GM12878 (cell line): ENCODE results near the gene KCNC2. TPM values are rescaled to one million over a fixed set of nuclear protein-coding genes. Genes with fewer than 3 reads are reported as not detected.

ENCODE experiments used
- ATAC-seq: fragments of 200-7000 bp; cut with Tn5 transposase; 3 replicates; pipeline ENCODE4 v1.9.1; 2020; ENCODE audit warnings: mild to moderate bottlenecking, moderate library complexity
- BruUV-seq: library from RNA; stranded (reverse); fragments of 400-500 nt; replicated peaks from 2 replicates; lab custom pipeline; 2021; lab: Mats Ljungman, UMichigan
- CTCF ChIA-PET: fragments of 300-600 bp; sonication (Branson Sonifier 250); formaldehyde crosslinking; extraction: SDS; loops from one replicate; lab custom pipeline; 2021; ENCODE audit warnings: inconsistent platforms; lab: Yijun Ruan, JAX
- POLR2A ChIA-PET: fragments of 350-600 bp; formaldehyde crosslinking; extraction: SDS; loops from one replicate; lab custom pipeline; 2021; ENCODE audit warnings: inconsistent platforms; lab: Charles Lee
- RAD21 ChIA-PET: fragments of 300-600 bp; sonication (Branson Sonifier 250); formaldehyde crosslinking; loops from one replicate; lab custom pipeline; 2023; ENCODE audit warnings: antibody characterized with exemption; ENCODE audit not compliant: unreplicated experiment; lab: Charles Lee
- SMC1A ChIA-PET: fragments of 300-600 bp; sonication (Branson Sonifier 250); formaldehyde crosslinking; loops from one replicate; lab custom pipeline; 2023; ENCODE audit not compliant: unreplicated experiment, uncharacterized antibody; lab: Charles Lee
- DNase-seq: peaks from one replicate; pipeline ENCODE4 v3.0.0-alpha.2; 2011; ENCODE audit warnings: low read depth, low spot score
- FAIRE-seq: peaks from 3 replicates; lab custom pipeline; 2011; peaks lifted over from hg19 to GRCh38; lab: Jason Lieb, UNC
- H2AFZ ChIP-seq: 2 replicates; pipeline ENCODE4 v1.6.0; 2011; ENCODE audit warnings: low read depth, low read length, control low read depth; ENCODE audit not compliant: control insufficient read depth
- H3K27ac ChIP-seq: 2 replicates; pipeline ENCODE4 v1.5.1; 2011; ENCODE audit warnings: control low read depth; ENCODE audit not compliant: control insufficient read depth, insufficient read depth
- H3K27me3 ChIP-seq, 2 experiments: replicated peaks in 1 of 2; 2 replicates each; pipeline versions ENCODE4 v1.6.0 to v1.6.1; 2011; ENCODE audit warnings: low read length in 1 of 2; ENCODE audit not compliant: control insufficient read depth in 2 of 2, insufficient read depth in 2 of 2
- H3K36me3 ChIP-seq, 2 experiments: 2 replicates each; pipeline ENCODE4 v1.5.1; 2011; ENCODE audit warnings: low read length in 1 of 2; ENCODE audit not compliant: control insufficient read depth in 2 of 2, insufficient read depth in 2 of 2
- H3K4me1 ChIP-seq: 2 replicates; pipeline ENCODE4 v1.6.1; 2011; ENCODE audit warnings: mild to moderate bottlenecking, low read length, moderate library complexity, mixed read lengths; ENCODE audit not compliant: control insufficient read depth, insufficient read depth
- H3K4me2 ChIP-seq: 2 replicates; pipeline ENCODE4 v1.6.0; 2011; ENCODE audit warnings: control low read depth; ENCODE audit not compliant: control insufficient read depth, insufficient read depth
- H3K4me3 ChIP-seq: fragments of 200-600 bp; sonication (generic); 2 replicates; pipeline ENCODE4 v1.5.1; 2016
- H3K79me2 ChIP-seq: 2 replicates; pipeline ENCODE4 v1.6.0; 2011; ENCODE audit warnings: low read length; ENCODE audit not compliant: control insufficient read depth, insufficient read depth
- H3K9ac ChIP-seq: 2 replicates; pipeline ENCODE4 v1.8.0; 2011; ENCODE audit warnings: low read length, control low read depth, mixed read lengths; ENCODE audit not compliant: control insufficient read depth, insufficient read depth
- H3K9me3 ChIP-seq: replicated peaks from 3 replicates; pipeline ENCODE4 v1.5.1; 2011; ENCODE audit warnings: mild to moderate bottlenecking, low read length; ENCODE audit not compliant: control insufficient read depth, insufficient read depth
- H4K20me1 ChIP-seq: 2 replicates; pipeline ENCODE4 v1.6.0; 2011; ENCODE audit not compliant: control insufficient read depth, insufficient read depth
- ATF7 ChIP-seq: fragments of 450-650 bp; IDR thresholded peaks from 2 replicates; pipeline ENCODE4 v1.6.1; 2016; ENCODE audit warnings: low read depth, mild to moderate bottlenecking
- BACH1 ChIP-seq: fragments of 450-650 bp; IDR thresholded peaks from 2 replicates; pipeline ENCODE4 v1.6.1; 2017; ENCODE audit warnings: mild to moderate bottlenecking, borderline replicate concordance
- BCL11A ChIP-seq: IDR thresholded peaks from 2 replicates; pipeline ENCODE4 v1.6.1; 2011; ENCODE audit warnings: low read depth, low read length
- CBFB ChIP-seq: IDR thresholded peaks from 2 replicates; pipeline ENCODE4 v1.6.1; 2016; ENCODE audit warnings: antibody characterized with exemption, low read depth
- CEBPB ChIP-seq, 2 experiments: fragments of 150-350 bp in 1 of 2; IDR thresholded peaks; 2 replicates each; pipeline ENCODE4 v1.6.1; 2012 to 2014; ENCODE audit warnings: low read depth in 2 of 2, low read length in 2 of 2, borderline replicate concordance in 1 of 2, inconsistent platforms in 1 of 2
- CHD4 ChIP-seq: fragments of 200-600 bp; sonication (generic); IDR thresholded peaks from 2 replicates; pipeline ENCODE4 v1.6.1; 2016; ENCODE audit warnings: mild to moderate bottlenecking
- DPF2 ChIP-seq: fragments of 450-650 bp; IDR thresholded peaks from 2 replicates; pipeline ENCODE4 v1.6.1; 2017; ENCODE audit warnings: mild to moderate bottlenecking
- ETV6 ChIP-seq, 2 experiments: fragments of 450-650 bp in 1 of 2; IDR thresholded peaks in 1 of 2; conservative IDR thresholded peaks in 1 of 2; 2 replicates each; pipeline ENCODE4 v1.6.1; 2014; ENCODE audit warnings: antibody characterized with exemption in 1 of 2, borderline replicate concordance in 1 of 2, low read depth in 1 of 2, mild to moderate bottlenecking in 1 of 2, moderate library complexity in 1 of 2
- NR2F1 ChIP-seq: fragments of 450-650 bp; conservative IDR thresholded peaks from 2 replicates; pipeline ENCODE4 v1.6.1; 2017; ENCODE audit warnings: mild to moderate bottlenecking
- SMAD5 ChIP-seq: IDR thresholded peaks from 2 replicates; pipeline ENCODE4 v1.6.1; 2016; ENCODE audit warnings: antibody characterized with exemption, low read depth
- SREBF2 ChIP-seq: IDR thresholded peaks from 2 replicates; pipeline ENCODE4 v1.6.1; 2012; ENCODE audit warnings: mild to moderate bottlenecking, low read length
- STAT3 ChIP-seq: IDR thresholded peaks from 2 replicates; pipeline ENCODE4 v1.6.1; 2011; ENCODE audit warnings: low read depth, low read length, improper control_type of control experiment
- WGBS: methylation state at CpG from one replicate; pipeline ENCODE4 v1.1.6; 2016; ENCODE audit warnings: low lambda C conversion rate; ENCODE audit not compliant: insufficient replicate concordance, insufficient coverage; ENCODE audit errors: missing lambda C conversion rate; 5-methylcytosine and 5-hydroxymethylcytosine counted together
- in situ Hi-C: fragments of 300-500 bp; cut with MboI; formaldehyde crosslinking; loops from 9 replicates; pipeline ENCODE4 v1.14.3; 2018; ENCODE audit warnings: mixed read lengths
- intact Hi-C: fragments of 100-400 bp; cut with micrococcal nuclease; formaldehyde crosslinking; loops from one replicate; pipeline ENCODE4 v1.14.2; 2022; ENCODE audit not compliant: unreplicated experiment
- polyA plus RNA-seq, 11 experiments: library from polyadenylated mRNA; depleted of rRNA in 4 of 11; unstranded in 6 of 11; stranded (reverse) in 5 of 11; fragments of >200 nt; fragmentation: Nextera tagmentation in 4 of 11; fragmentation: Illumina TruSeq in 1 of 11; extraction: Ambion mirVana in 4 of 11; extraction: Trizol in 1 of 11; gene quantifications; 1 replicate in 1 of 11; 2 replicates in 10 of 11; pipeline versions ENCODE4 v1.2.1 to v1.2.3, GENCODE V29; 2011 to 2016; ENCODE audit warnings: inconsistent platforms in 2 of 11, missing spikeins in 2 of 11, low read depth in 1 of 11
- total RNA-seq, 4 experiments: library from RNA; depleted of rRNA in 3 of 4; stranded (reverse); fragments of >200 nt in 3 of 4; fragmentation: Illumina TruSeq in 1 of 4; extraction: Trizol in 1 of 4; gene quantifications; 2 replicates each; pipeline versions ENCODE4 v1.2.1 to v1.2.3, GENCODE V29; 2013 to 2021
- TF ChIP-seq, protein P1 (sequence below): IDR thresholded peaks from 2 replicates; pipeline ENCODE4 v1.6.1; 2011; ENCODE audit warnings: low read depth, mild to moderate bottlenecking, low read length, moderate library complexity, borderline replicate concordance; ENCODE audit errors: extremely low read depth
- TF ChIP-seq, protein P2 (sequence below): fragments of 450-650 bp; IDR thresholded peaks from 2 replicates; pipeline ENCODE4 v1.6.1; 2018; ENCODE audit warnings: mild to moderate bottlenecking, low read depth, moderate library complexity; ENCODE audit not compliant: partially characterized antibody
- TF ChIP-seq, protein P3 (sequence below): fragments of 450-650 bp; IDR thresholded peaks from 2 replicates; pipeline ENCODE4 v1.6.1; 2016; ENCODE audit warnings: mild to moderate bottlenecking

KCNC2 gene
- total and polyA plus RNA-seq, 10 of the 15 experiments (the other 5 are each of a cell fraction or from before 2014, with no cell fraction given): 0.03 to 2.3 (median 0.08) TPM; not detected in 7

DNA sequence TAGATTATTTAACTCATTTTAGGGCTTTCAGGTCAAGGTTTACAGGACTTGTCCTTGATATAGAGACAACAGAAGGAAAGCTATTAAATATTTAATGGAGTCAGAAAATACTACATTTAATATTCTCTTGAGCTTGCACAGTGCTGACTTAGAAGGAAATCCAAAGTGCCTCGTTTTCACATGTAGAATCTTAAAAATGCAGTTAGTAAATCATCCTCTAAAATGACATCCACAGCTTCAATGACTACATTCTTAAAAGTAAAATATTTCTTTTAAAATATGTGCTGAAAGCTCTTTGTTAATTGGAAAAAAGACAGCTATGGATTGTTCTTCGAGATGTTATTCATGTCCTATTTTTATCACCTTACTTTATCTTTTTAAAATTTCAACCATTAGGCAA is 146.9 kb downstream of the KCNC2 start:
- 0% methylated on average over 2 of the region's 2 CpGs for WGBS
- ATAC-seq: no peak
- Histone ChIP-seq H3K9ac (no peak overlapping the region), H3K79me2 (no peaks in the 10 kb centered on the region), H3K9me3 (no peaks in the 10 kb centered on the region), H3K36me3 (no peaks in the 10 kb centered on the region), H3K4me2 (no peak overlapping the region), H3K27me3 (no peaks in the 10 kb centered on the region)
- POLR2A ChIA-PET: no interaction called here
- intact Hi-C loops: no loop called here
- RAD21 ChIA-PET: no interaction called here
- no peak for DNase-seq
- TF ChIP-seq CBFB (no peak), BACH1 (no peak), CEBPB (IDR thresholded peaks at IDR 0.05; ENCODE audit: borderline replicate concordance in 1 of 2, low read depth in 2 of 2, low read length in 2 of 2) (no peak), SMAD5 (no peak)
- TF ChIP-seq, protein P1, sequence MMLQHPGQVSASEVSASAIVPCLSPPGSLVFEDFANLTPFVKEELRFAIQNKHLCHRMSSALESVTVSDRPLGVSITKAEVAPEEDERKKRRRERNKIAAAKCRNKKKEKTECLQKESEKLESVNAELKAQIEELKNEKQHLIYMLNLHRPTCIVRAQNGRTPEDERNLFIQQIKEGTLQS: no peak
- TF ChIP-seq, all 136 proteins: peak for 0
- H2AFZ ChIP-seq: no peak overlapping the region
- CTCF ChIA-PET: interaction anchor here (1.6 kb wide), 1 partner anchor 12 kb away, joined by 3 read pairs; no protein-coding TSS in a partner anchor
- SMC1A ChIA-PET: interaction anchor here (1.3 to 1.5 kb wide), 3 partner anchors 13 to 28 kb away, joined by 3 to 4 read pairs (median 3); no protein-coding TSS in a partner anchor
- H3K27ac ChIP-seq: no peak overlapping the region
- FAIRE-seq: no peak
- H3K4me1 ChIP-seq: no peaks in the 10 kb centered on the region
- in situ Hi-C loops: no loop called here
- H4K20me1 ChIP-seq: no peaks in the 10 kb centered on the region
- no peak overlapping the region for H3K4me3 ChIP-seq
- no TSS peak for BruUV-seq

GRCh38 chr12:75058228-75058627 is 151.4 kb downstream of the KCNC2 start:
- Histone ChIP-seq H3K4me1 (no peaks in the 10 kb centered on the region), H4K20me1 (no peaks in the 10 kb centered on the region), H3K4me2 (no peak overlapping the region), H3K36me3 (no peaks in the 10 kb centered on the region), H3K27me3 (no peaks in the 10 kb centered on the region), H3K27ac (no peak overlapping the region), H3K9ac (no peak overlapping the region), H3K9me3 (no peaks in the 10 kb centered on the region), H3K4me3 (no peak overlapping the region), H2AFZ (no peak overlapping the region), H3K79me2 (no peaks in the 10 kb centered on the region)
- ChIA-PET RAD21 (interaction anchor here (1.2 kb wide), 1 partner anchor 12 kb away, joined by 3 read pairs; no protein-coding TSS in a partner anchor), POLR2A (no interaction called here), CTCF (no interaction called here), SMC1A (interaction anchor here (1.3 kb wide), 1 partner anchor 13 kb away, joined by 5 read pairs; no protein-coding TSS in a partner anchor)
- DNase-seq (no peak), FAIRE-seq (no peak), ATAC-seq (no peak)
- no TSS peak for BruUV-seq
- intact Hi-C loops: no loop called here
- in situ Hi-C loops: no loop called here
- TF ChIP-seq DPF2 (no peak), ETV6 (conservative IDR thresholded peaks at IDR 0.05 in 1 of 2, IDR thresholded peaks at IDR 0.05 in 1 of 2; ENCODE audit: borderline replicate concordance in 1 of 2, low read depth in 1 of 2) (no peak), BCL11A (no peak), STAT3 (no peak), ATF7 (no peak), SREBF2 (no peak), NR2F1 (no peak), CHD4 (no peak)
- TF ChIP-seq, protein P2, sequence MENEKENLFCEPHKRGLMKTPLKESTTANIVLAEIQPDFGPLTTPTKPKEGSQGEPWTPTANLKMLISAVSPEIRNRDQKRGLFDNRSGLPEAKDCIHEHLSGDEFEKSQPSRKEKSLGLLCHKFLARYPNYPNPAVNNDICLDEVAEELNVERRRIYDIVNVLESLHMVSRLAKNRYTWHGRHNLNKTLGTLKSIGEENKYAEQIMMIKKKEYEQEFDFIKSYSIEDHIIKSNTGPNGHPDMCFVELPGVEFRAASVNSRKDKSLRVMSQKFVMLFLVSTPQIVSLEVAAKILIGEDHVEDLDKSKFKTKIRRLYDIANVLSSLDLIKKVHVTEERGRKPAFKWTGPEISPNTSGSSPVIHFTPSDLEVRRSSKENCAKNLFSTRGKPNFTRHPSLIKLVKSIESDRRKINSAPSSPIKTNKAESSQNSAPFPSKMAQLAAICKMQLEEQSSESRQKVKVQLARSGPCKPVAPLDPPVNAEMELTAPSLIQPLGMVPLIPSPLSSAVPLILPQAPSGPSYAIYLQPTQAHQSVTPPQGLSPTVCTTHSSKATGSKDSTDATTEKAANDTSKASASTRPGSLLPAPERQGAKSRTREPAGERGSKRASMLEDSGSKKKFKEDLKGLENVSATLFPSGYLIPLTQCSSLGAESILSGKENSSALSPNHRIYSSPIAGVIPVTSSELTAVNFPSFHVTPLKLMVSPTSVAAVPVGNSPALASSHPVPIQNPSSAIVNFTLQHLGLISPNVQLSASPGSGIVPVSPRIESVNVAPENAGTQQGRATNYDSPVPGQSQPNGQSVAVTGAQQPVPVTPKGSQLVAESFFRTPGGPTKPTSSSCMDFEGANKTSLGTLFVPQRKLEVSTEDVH: no peak
- TF ChIP-seq, protein P3, sequence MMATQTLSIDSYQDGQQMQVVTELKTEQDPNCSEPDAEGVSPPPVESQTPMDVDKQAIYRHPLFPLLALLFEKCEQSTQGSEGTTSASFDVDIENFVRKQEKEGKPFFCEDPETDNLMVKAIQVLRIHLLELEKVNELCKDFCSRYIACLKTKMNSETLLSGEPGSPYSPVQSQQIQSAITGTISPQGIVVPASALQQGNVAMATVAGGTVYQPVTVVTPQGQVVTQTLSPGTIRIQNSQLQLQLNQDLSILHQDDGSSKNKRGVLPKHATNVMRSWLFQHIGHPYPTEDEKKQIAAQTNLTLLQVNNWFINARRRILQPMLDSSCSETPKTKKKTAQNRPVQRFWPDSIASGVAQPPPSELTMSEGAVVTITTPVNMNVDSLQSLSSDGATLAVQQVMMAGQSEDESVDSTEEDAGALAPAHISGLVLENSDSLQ: no peak
